Ishikawa (cell line): ENCODE results near the gene PPP2R2C.

ENCODE experiments used
- CEBPB ChIP-seq: IDR thresholded peaks from 2 replicates; pipeline ENCODE4 v1.6.1; 2012
- MAX ChIP-seq: IDR thresholded peaks from 2 replicates; pipeline ENCODE4 v1.6.1; 2012
- NFIC ChIP-seq: IDR thresholded peaks from 2 replicates; pipeline ENCODE4 v1.6.1; 2012
- REST ChIP-seq: IDR thresholded peaks from 2 replicates; pipeline ENCODE4 v1.6.1; 2012; ENCODE audit warnings: low read depth, mild to moderate bottlenecking
- TAF1 ChIP-seq: IDR thresholded peaks from 2 replicates; pipeline ENCODE4 v1.6.1; 2012; ENCODE audit warnings: low read depth, mild to moderate bottlenecking
- TEAD4 ChIP-seq: IDR thresholded peaks from 2 replicates; pipeline ENCODE4 v1.6.1; 2012
- YY1 ChIP-seq: IDR thresholded peaks from 2 replicates; pipeline ENCODE4 v1.6.1; 2012; ENCODE audit warnings: low read depth

- TF ChIP-seq TAF1: no peak
- TF ChIP-seq YY1: no peak
- TF ChIP-seq TEAD4: no peak
- no peak for TF ChIP-seq MAX
- no peak for TF ChIP-seq REST
- no peak for TF ChIP-seq NFIC
- no peak for TF ChIP-seq CEBPB
These were observed 155.9 kb downstream of the PPP2R2C start for GRCh38 chr4:6316461-6317003.
